Measurements from ENCODE around the gene KRT222.

DNA sequence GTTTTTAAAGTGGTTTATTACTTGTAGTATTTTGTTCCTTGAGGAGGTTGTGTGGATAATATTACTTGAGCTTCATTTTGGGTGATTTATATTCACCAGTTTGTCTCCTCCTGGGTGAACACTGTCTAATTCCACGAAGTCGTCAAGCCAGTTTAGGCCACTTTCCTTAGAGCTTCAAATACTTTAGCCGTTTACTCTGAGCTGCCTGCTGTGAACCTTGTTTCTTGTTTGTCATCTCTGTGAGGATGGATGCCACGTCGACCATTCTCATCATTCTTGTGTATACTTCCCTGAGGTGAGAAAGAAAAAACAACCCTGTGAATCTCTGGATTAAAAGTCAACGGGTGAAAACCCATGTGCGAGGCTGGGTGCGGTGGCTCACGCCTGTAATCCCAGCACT is 29.6 kb upstream of the KRT222 start:
- no peak for TF ChIP-seq POLR2AphosphoS5 (IDR thresholded peaks at IDR 0.05; ENCODE audit: borderline replicate concordance, low read depth, low read length)
- TF ChIP-seq EZH2 (IDR thresholded peaks at IDR 0.05): no peak

Measured in SK-N-MC (cell line).